Naive thymus-derived CD4-positive, alpha-beta T cell (primary cell): ENCODE results near the gene EPB41L1. TPM values are rescaled to one million over a fixed set of nuclear protein-coding genes. Genes with fewer than 3 reads are reported as not detected.
A peak's percentile ranks its signal among the peaks of the same experiment; 100 is the strongest.

Experiments used
- ATAC-seq: fragments of 150-1000 bp; cut with Tn5 transposase; 2 replicates; pipeline ENCODE4 v1.10.0; 2021; ENCODE audit warnings: mild to moderate bottlenecking, moderate library complexity
- CTCF ChIA-PET: fragments of 350-600 bp; sonication (Branson Sonifier 250); formaldehyde crosslinking; loops from one replicate; lab custom pipeline; 2021; ENCODE audit warnings: antibody characterized with exemption; lab: Charles Lee
- POLR2A ChIA-PET: fragments of 350-600 bp; sonication (Branson Sonifier 250); formaldehyde crosslinking; loops from one replicate; lab custom pipeline; 2021; ENCODE audit warnings: antibody characterized with exemption, inconsistent platforms; lab: Charles Lee
- DNase-seq, 9 donors: peaks; one replicate each; pipeline versions ENCODE4 v3.0.0 to v3.0.0-alpha.2; 2020 to 2022; ENCODE audit warnings: mixed read lengths in 1 of 9
- H3K27ac ChIP-seq: one replicate; pipeline ENCODE4 v1.7.0; 2013; ENCODE audit warnings: mild to moderate bottlenecking, low read depth, low read length, moderate library complexity
- H3K27me3 ChIP-seq, 2 donors: one replicate each; pipeline ENCODE4 v1.7.0; 2013; ENCODE audit warnings: low read length in 2 of 2, mild to moderate bottlenecking in 2 of 2, moderate library complexity in 2 of 2; ENCODE audit not compliant: control insufficient read depth in 2 of 2, insufficient read depth in 2 of 2
- H3K36me3 ChIP-seq, 3 experiments: 1 replicate in 2 of 3; 2 replicates in 1 of 3; pipeline ENCODE4 v1.7.0; 2013; ENCODE audit warnings: low read length in 3 of 3, mild to moderate bottlenecking in 3 of 3, moderate library complexity in 1 of 3; ENCODE audit not compliant: insufficient read depth in 3 of 3, control insufficient read depth in 2 of 3
- H3K4me1 ChIP-seq, 2 donors: one replicate each; pipeline ENCODE4 v1.7.0; 2013; ENCODE audit warnings: low read length in 2 of 2, mild to moderate bottlenecking in 2 of 2, moderate library complexity in 1 of 2; ENCODE audit not compliant: control insufficient read depth in 2 of 2, insufficient read depth in 2 of 2
- H3K4me3 ChIP-seq: 2 replicates; pipeline ENCODE4 v1.7.0; 2013; ENCODE audit warnings: mild to moderate bottlenecking, low read length
- H3K9me3 ChIP-seq, 3 experiments: 1 replicate in 2 of 3; 2 replicates in 1 of 3; pipeline ENCODE4 v1.7.0; 2013; ENCODE audit warnings: low read length in 3 of 3; ENCODE audit not compliant: control insufficient read depth in 2 of 3
- H3K27ac Mint-ChIP-seq, 9 donors: one replicate each; pipeline ENCODE4 v1.8.0; 2020 to 2022; ENCODE audit warnings: mixed read lengths in 9 of 9, mild to moderate bottlenecking in 8 of 9, moderate library complexity in 5 of 9, inconsistent platforms in 2 of 9
- H3K27me3 Mint-ChIP-seq, 5 donors: one replicate each; pipeline ENCODE4 v1.8.0; 2021 to 2022; ENCODE audit warnings: mixed read lengths in 5 of 5, mild to moderate bottlenecking in 1 of 5
- H3K36me3 Mint-ChIP-seq, 5 donors: one replicate each; pipeline ENCODE4 v1.8.0; 2020 to 2022; ENCODE audit warnings: mixed read lengths in 5 of 5, mild to moderate bottlenecking in 3 of 5, inconsistent platforms in 1 of 5
- H3K4me1 Mint-ChIP-seq, 7 donors: one replicate each; pipeline ENCODE4 v1.8.0; 2020 to 2022; ENCODE audit warnings: mixed read lengths in 7 of 7, mild to moderate bottlenecking in 3 of 7, inconsistent platforms in 1 of 7
- H3K4me3 Mint-ChIP-seq, 10 donors: one replicate each; pipeline ENCODE4 v1.8.0; 2020 to 2022; ENCODE audit warnings: mild to moderate bottlenecking in 10 of 10, mixed read lengths in 10 of 10, moderate library complexity in 6 of 10, inconsistent platforms in 2 of 10
- H3K9me3 Mint-ChIP-seq, 11 donors: one replicate each; pipeline ENCODE4 v1.8.0; 2020 to 2022; ENCODE audit warnings: mixed read lengths in 11 of 11, mild to moderate bottlenecking in 4 of 11, inconsistent platforms in 1 of 11, moderate library complexity in 1 of 11
- intact Hi-C, 2 donors: fragments of 100-400 bp; cut with micrococcal nuclease; formaldehyde crosslinking; loops; one replicate each; pipeline ENCODE4 v1.15.1; 2023
- polyA plus RNA-seq, 2 donors: library from polyadenylated mRNA; unstranded; fragments of 300-500 nt; fragmentation: Illumina TruSeq; gene quantifications; one replicate each; pipeline ENCODE4 v1.2.3, GENCODE V29; 2021
- total RNA-seq, 6 experiments: library from RNA in 5 of 6; stranded (reverse) in 5 of 6; gene quantifications; 1 replicate in 5 of 6; 2 replicates in 1 of 6; pipeline ENCODE4 v1.2.3 and lab custom pipeline; 2021 to 2026

The EPB41L1 gene
- total and polyA plus RNA-seq, 7 experiments from 2014 or later = 0.05 to 0.81 (median 0.66) TPM; not detected in 2

DNA sequence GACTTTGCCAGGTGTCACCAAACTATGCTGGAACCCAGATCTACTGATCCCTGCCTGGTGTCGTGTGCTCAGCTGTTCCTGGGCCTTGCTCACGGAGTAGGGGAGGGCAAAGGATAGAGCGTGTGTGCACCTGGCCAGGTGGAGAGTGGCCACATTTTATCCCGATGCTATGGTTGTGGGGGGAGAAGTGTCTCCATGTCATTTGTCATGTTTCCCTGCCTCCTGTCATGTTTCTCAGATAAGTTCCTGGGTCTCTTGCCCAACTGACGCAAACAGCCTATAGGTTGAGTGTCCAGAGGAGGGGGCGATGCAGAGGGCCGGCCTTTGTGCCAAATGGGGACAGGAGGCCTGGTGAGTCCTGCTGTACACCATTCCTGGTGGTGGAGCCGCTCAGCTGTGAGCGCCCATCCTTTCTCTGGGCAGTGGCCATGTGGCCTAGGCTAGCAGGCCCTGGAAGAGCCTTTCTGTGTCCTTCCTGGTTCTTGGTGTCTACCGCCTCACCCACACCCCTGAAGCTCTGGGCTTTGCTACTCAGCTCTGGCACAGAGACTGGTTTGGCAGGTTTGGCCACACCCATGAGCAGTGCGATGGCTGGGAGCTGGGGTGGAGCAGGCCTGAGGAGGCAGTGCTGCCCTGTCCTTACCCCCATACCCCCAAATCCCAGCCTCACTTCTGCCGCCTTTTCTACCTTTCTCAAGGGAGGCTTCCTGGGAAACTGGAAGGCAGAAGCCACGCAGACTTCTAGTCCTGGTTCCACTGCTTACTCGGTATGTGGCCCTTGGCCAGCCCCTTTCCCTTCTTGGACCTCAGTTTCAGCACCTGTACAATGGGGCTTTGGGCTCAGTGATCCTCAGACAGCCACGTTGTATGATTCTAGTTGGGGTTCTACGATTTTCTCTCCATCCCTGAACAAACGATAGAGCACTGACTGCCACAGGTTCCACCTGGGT, 32.3 kb upstream of the EPB41L1 start:
- Histone ChIP-seq H3K27ac (no peak overlapping the region), H3K36me3 (no peaks in the 10 kb centered on the region), H3K4me3 (no peak overlapping the region), H3K9me3 (no peaks in the 10 kb centered on the region), H3K27me3 (no peaks in the 10 kb centered on the region), H3K4me1 (no peaks in the 10 kb centered on the region)
- ATAC-seq = no peak
- POLR2A ChIA-PET = no interaction called here
- CTCF ChIA-PET = no interaction called here
- Mint-ChIP-seq H3K4me3 (no peak overlapping the region), H3K36me3 (no peaks in the 10 kb centered on the region), H3K27me3 (peaks cover 0 to 11% (median 0%) of the 10 kb centered on the region in 5 donors), H3K9me3 (no peaks in the 10 kb centered on the region), H3K4me1 (no peaks in the 10 kb centered on the region), H3K27ac (peak overlapping the region in 1 of 9 donors; percentile 55)
- intact Hi-C loops = no loop called here
- no peak for DNase-seq

DNA sequence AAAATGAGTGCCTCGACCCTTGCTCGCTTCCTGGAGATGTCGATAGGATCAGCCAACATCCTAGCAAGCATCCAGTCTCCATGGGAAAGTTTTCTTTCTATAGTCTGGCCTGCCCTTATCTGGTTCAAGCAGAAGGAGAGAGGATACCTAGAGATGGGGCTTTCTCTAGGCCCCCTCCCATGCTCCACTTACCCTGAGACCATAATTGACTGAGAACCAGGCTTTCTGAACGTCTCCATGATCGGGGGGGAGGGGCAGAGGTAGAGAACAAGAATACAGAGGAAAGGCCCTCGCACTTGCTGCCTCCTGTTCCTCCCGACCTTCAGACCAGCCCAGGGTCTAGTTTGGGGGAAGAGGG, 31.6 kb upstream of the EPB41L1 start:
- no peak overlapping the region for H3K27ac Mint-ChIP-seq
- no peaks in the 10 kb centered on the region for H3K4me1 Mint-ChIP-seq
- H3K27me3 Mint-ChIP-seq = peaks cover 0 to 11% (median 0%) of the 10 kb centered on the region in 5 donors
- Histone ChIP-seq H3K27me3 (no peaks in the 10 kb centered on the region), H3K4me3 (no peak overlapping the region), H3K9me3 (no peaks in the 10 kb centered on the region), H3K36me3 (no peaks in the 10 kb centered on the region), H3K27ac (no peak overlapping the region), H3K4me1 (no peaks in the 10 kb centered on the region)
- no peak overlapping the region for H3K4me3 Mint-ChIP-seq
- no peaks in the 10 kb centered on the region for H3K36me3 Mint-ChIP-seq
- ChIA-PET CTCF (no interaction called here), POLR2A (no interaction called here)
- no peaks in the 10 kb centered on the region for H3K9me3 Mint-ChIP-seq
- intact Hi-C loops = no loop called here
- ATAC-seq (no peak), DNase-seq (no peak)

GRCh38 chr20:36125097-36125496, 29.4 kb upstream of the EPB41L1 start:
- no peak overlapping the region for H3K27ac ChIP-seq
- intact Hi-C loops = no loop called here
- H3K36me3 ChIP-seq = no peaks in the 10 kb centered on the region
- ATAC-seq (no peak), DNase-seq (no peak)
- H3K9me3 ChIP-seq = no peaks in the 10 kb centered on the region
- Mint-ChIP-seq H3K27me3 (peaks cover 0 to 6% (median 0%) of the 10 kb centered on the region in 5 donors), H3K9me3 (no peaks in the 10 kb centered on the region), H3K27ac (no peak overlapping the region), H3K4me1 (no peaks in the 10 kb centered on the region), H3K36me3 (no peaks in the 10 kb centered on the region), H3K4me3 (no peak overlapping the region)
- no peak overlapping the region for H3K4me3 ChIP-seq
- H3K27me3 ChIP-seq = no peaks in the 10 kb centered on the region
- H3K4me1 ChIP-seq = no peaks in the 10 kb centered on the region
- ChIA-PET CTCF (no interaction called here), POLR2A (no interaction called here)

DNA sequence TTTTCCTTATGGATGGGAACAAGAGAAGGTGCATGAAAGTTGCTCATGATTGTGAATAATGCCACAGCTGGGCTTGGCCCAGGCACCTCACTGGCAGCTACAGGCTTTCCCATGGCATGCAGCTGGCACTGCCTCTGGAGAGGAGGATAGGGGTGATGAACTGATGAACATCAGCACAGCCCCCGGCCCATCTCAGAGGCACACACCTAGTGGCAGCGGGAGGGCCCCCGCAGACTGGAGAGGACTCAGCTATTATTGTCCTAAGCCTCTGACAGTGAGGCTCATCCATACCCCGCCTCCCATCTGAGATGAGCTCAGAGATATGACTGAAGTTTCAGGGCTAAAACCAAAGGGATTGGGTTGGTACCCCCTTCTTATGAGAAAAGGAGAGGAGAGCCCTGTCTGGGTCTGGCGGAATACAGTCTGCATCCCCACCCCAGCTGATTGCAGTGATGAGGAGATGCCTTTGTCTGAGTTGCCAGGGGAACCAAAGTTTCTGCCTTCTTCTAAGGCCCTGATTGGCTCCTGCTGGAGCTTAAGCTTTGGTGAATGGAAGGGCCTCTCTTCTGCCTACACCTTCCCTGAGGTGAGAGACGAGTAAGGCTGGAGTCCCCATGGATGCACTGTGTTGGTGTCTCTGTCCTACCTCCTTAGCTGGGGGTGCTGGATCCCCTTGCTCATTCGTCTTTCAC, 27.6 kb upstream of the EPB41L1 start:
- H3K9me3 Mint-ChIP-seq = no peaks in the 10 kb centered on the region
- ChIA-PET POLR2A (no interaction called here), CTCF (interaction anchor here (0.7 to 1.4 kb wide), 2 partner anchors 71 to 134 kb away, joined by 3 read pairs; no protein-coding TSS in a partner anchor)
- no peak overlapping the region for H3K27ac Mint-ChIP-seq
- ATAC-seq = no peak
- no peak overlapping the region for H3K4me3 Mint-ChIP-seq
- H3K4me1 Mint-ChIP-seq = no peaks in the 10 kb centered on the region
- no peak overlapping the region for H3K27ac ChIP-seq
- H3K36me3 Mint-ChIP-seq = no peaks in the 10 kb centered on the region
- no peaks in the 10 kb centered on the region for H3K4me1 ChIP-seq
- no peak for DNase-seq
- H3K36me3 ChIP-seq = no peaks in the 10 kb centered on the region
- no peak overlapping the region for H3K4me3 ChIP-seq
- intact Hi-C loops = no loop called here
- H3K9me3 ChIP-seq = no peaks in the 10 kb centered on the region
- H3K27me3 Mint-ChIP-seq = peaks cover 0 to 6% (median 0%) of the 10 kb centered on the region in 5 donors
- no peaks in the 10 kb centered on the region for H3K27me3 ChIP-seq

- Mint-ChIP-seq H3K4me3 (no peak overlapping the region), H3K27ac (no peak overlapping the region), H3K4me1 (no peaks in the 10 kb centered on the region), H3K9me3 (no peaks in the 10 kb centered on the region), H3K27me3 (peaks cover 0 to 6% (median 0%) of the 10 kb centered on the region in 5 donors), H3K36me3 (no peaks in the 10 kb centered on the region)
- intact Hi-C loops = no loop called here
- Histone ChIP-seq H3K4me3 (no peak overlapping the region), H3K4me1 (no peaks in the 10 kb centered on the region), H3K27ac (no peak overlapping the region), H3K27me3 (no peaks in the 10 kb centered on the region), H3K9me3 (no peaks in the 10 kb centered on the region), H3K36me3 (no peaks in the 10 kb centered on the region)
- POLR2A ChIA-PET = no interaction called here
- DNase-seq (no peak), ATAC-seq (peak; percentile 36)
- CTCF ChIA-PET = interaction anchor here (1.3 kb wide), 1 partner anchor 136 kb away, joined by 4 read pairs; no protein-coding TSS in a partner anchor
Measured at GRCh38 chr20:36128463-36129159, 25.9 kb upstream of the EPB41L1 start.

DNA sequence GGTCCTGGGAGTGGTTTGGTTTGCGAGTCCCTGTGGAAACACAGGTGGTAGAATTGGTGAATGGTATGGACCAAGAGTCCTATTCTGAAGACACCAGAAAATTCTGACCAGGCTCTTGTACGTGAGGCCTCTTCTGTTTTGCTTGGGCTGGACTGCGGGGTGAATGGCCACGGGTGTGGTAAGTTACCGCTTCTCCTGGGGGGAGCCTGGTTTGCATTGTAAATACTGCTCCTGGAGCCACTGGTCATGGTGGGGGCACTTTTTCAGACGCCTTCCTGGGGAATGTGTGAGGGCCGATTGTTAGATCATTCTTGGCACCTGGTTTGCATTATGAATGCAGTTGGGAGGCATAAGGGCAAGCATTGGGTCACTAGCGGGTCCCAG, 25.4 kb upstream of the EPB41L1 start:
- Histone ChIP-seq H3K9me3 (no peaks in the 10 kb centered on the region), H3K27me3 (no peaks in the 10 kb centered on the region), H3K27ac (no peak overlapping the region), H3K4me1 (no peaks in the 10 kb centered on the region), H3K4me3 (no peak overlapping the region), H3K36me3 (no peaks in the 10 kb centered on the region)
- no peaks in the 10 kb centered on the region for H3K9me3 Mint-ChIP-seq
- H3K4me3 Mint-ChIP-seq = no peak overlapping the region
- intact Hi-C loops = no loop called here
- H3K27ac Mint-ChIP-seq = no peak overlapping the region
- H3K4me1 Mint-ChIP-seq = no peaks in the 10 kb centered on the region
- ChIA-PET POLR2A (no interaction called here), CTCF (interaction anchor here (1.3 kb wide), 1 partner anchor 136 kb away, joined by 4 read pairs; no protein-coding TSS in a partner anchor)
- DNase-seq = no peak
- no peaks in the 10 kb centered on the region for H3K36me3 Mint-ChIP-seq
- no peak for ATAC-seq
- H3K27me3 Mint-ChIP-seq = peaks cover 0 to 5% (median 0%) of the 10 kb centered on the region in 5 donors
